ENCODE data around the gene NRXN3.

DNA sequence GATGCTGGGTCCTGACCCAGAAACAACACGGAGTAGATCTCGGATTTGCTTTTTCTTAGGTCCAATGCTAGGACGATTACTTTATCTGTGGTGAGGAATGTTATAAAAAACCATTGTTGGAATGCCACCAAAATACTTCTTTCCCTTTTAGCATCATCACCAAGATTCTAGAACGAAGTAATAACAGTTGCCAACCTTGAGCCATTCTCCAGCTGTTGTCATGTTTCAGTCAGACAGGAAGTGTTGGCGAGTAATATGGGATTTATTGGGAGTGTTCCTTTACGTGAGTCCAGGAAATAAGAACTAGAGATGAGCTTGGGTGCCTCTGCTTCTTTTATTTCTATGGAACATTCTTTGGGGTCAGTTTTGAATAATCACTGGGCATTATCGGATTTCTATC is 1148.2 kb downstream of the NRXN3 start:
- no peak for TF ChIP-seq CTCF (IDR thresholded peaks at IDR 0.05; ENCODE audit: poor library complexity)
- TF ChIP-seq EZH2 (IDR thresholded peaks at IDR 0.05; ENCODE audit: borderline replicate concordance) = no peak
- TF ChIP-seq EZH2phosphoT487 (IDR thresholded peaks at IDR 0.05; ENCODE audit: low read depth, severe bottlenecking, unreplicated experiment) = no peak
